ENCODE results near the gene PMM1.
A peak's percentile ranks its signal among the peaks of the same experiment; 100 is the strongest.

PMM1 gene

DNA sequence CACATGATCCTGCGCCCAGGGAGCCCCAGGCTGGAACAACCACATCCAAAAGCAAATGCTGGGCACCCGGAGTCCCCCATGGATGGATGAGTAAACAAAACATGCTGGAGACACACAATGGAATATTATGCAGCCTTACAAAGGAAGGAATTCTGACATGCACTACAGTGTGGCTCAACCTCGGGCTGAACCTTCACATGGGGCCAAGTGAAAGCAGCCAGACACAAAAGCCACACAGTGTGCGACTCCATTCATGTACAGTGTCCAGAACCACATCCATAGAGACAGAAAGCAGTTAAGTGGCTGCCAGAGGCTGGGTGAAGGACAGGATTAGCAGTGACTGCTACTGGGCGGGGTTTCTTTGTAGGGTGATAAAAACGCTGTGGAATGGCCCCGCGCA lies 55.4 kb downstream of the PMM1 start:
- no peak for DNase-seq

DNA sequence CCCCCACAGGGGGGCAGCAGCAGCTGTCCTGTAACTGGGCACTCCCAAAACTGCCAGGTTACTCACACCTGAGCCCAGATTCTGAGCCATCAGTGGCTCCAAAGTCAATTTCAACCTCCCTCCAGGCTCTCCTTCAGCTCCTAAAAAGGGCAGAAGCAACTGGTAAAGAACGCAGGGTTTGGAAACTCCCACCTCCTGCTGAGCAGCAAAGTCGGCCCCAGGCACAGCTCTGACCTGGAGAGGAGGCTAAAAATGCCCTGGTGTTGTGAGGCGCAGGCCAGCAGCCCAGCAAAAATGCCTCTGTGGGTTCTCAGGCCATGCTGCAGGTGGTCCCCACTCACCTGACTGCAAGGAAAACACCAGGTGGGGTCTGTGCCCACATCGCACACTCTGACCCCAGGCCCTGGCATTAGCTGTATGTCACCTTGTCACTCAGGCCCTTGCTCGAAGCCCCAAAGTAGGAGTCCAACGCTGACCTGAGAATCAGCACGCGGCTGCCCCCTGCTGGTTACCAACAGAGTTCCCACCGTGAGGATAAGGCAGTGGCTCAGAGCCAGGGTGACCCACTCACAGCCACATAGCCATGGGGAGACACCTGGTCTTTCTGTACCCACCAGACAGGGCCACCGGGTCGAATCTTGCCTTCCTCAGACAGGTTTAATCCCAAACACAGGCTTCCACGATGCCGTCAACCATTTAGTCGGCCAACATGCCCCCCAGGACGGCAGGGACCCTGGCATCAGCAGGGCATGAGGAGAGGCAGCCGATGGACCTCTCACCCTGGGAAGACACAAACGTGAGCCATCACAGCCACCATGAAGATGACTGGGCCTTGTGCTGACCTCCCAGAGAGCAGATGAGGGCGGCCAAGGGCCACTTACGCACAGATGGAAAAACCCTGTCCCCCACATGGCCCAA lies 56.5 kb downstream of the PMM1 start:
- peak; percentile 63 to 73 for DNase-seq

DNA sequence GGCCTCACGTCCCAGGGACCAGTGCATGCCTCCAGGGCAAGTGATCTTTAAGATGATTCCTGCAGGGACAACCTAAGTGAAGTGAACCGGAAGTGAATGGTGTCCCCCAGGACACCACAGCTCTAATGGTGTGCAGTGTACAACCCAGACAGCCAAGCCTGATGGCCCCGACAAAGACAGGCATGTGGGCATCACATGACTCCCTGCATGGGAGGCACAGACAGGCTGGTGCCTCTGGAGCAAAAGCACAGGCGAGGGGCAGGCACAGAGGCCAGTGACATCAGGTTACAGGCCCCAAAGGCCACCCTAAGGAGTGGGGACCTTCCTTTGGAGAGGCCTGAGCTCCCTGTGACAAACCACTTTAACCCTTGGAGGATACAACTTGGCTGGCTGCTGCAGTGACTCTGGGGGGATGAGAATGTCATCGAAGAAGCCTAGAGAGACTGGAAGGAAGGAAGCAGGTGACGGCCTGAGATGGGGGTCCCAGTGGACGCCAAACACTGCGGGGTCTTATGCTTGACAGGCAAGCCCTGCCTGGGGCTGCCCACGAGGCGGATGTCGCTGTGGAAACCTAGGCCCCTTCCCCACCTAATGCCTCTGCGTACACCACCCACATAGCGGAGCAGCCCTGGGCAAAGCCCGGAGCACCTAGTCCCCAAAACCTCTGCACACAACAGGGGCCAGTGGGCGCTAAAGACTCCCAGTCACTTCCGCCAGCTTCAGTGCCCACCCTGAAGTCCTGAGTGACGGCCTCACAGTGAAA lies 57.7 kb downstream of the PMM1 start:
- DNase-seq, result no peak

DNA sequence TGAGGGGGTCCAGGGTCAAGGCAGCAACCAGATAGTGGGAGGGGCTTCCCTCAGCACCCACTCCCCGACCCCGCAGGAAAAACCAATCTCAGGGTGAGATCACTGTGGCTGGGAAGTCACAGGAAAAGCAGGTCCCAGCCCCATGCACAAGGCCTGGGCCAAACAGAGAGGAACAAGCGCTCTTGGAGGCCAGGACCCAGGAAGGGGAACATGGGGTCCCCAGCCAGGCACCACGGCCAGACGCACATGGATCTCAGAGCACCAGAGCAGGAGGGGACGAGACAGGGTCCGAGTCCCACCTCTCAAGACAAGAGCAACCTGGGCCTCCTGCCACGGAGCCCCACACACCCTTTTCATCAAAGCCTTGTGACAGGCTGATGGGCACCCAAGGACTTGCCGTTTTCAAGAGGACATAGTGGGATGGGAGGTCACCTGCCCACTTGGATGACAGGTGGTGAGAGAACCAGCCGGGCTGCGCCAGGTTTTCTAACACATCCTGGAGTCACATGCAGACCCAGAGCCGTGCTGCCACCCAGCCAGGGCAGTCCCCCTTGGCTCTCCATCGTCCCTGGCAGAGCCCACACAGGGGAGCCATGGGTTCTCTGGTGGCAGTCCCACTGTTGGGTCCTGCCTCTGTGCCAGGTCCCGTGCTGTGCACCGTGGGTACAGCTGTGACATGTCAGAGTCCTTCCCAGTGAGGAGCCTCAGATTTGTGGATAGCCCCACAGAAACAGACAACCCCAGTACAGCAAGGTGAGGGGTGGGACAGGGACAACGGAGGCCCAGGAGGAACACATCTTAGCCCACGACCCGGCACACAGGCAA lies 58.5 kb downstream of the PMM1 start:
- no peak for DNase-seq

DNA sequence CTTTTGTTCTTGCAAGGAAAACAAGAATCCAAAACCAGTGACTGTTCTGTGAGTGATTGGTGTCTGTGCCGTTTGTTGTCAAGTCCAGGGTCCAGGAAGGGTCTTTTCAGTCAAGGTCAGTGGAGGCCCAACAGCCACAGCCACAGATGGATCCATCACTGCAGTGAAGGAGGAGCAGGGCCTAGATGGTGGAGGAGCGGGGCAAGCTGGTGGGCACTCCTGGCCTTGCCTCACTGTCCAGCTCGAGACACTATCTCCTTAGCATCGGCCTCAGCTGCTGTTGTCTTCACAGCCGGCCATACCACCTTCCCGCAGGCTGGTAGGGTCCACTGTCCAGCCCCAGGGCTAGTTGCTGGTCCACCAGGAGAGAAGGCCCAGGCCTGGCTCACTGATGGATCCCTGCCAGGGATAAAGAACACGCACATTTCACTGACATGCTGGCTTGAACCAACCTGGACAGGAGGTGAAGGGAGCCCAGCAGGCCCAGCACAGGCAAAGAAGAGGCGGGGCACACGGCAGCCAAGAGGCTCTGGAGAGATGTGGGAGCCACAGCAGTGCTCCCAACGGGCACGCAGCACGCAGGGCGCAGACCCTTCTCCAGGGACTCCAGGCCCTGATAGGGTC lies 60.6 kb downstream of the PMM1 start:
- no peak for DNase-seq

DNA sequence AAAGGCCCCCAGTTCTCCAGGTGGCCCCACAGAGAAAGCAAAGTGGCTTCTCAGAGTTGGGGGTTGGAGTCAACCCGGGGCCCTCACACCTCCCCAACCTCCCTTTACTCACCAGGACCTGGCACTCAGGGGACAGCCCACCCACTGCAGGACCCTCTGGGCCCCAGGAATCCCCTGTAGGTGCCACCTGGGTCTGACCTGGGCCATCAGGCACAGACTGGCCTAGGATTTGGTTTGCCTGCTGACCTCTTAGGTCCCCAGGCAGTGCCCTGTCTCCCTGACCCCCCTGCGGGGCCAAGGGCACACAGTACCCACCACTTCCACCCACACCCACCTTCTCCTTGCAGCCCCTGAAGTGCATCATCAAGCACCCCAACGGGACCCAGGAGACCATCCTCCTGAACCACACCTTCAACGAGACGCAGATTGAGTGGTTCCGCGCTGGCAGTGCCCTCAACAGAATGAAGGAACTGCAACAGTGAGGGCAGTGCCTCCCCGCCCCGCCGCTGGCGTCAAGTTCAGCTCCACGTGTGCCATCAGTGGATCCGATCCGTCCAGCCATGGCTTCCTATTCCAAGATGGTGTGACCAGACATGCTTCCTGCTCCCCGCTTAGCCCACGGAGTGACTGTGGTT lies 61.4 kb downstream of the PMM1 start:
- no peak for DNase-seq
